Endothelial cell of umbilical vein (primary cell): Measurements from ENCODE around the gene PRUNE2. TPM values are rescaled to one million over a fixed set of nuclear protein-coding genes. Genes with fewer than 3 reads are reported as not detected.

Experiments
- BruUV-seq: library from RNA; stranded (reverse); fragments of 400-500 nt; replicated peaks from 2 replicates; lab custom pipeline; 2021; lab: Mats Ljungman, UMichigan
- CTCF ChIA-PET: fragments of 300-600, 350-600 bp; sonication (Branson Sonifier 250); formaldehyde crosslinking; loops from one replicate; lab custom pipeline; 2021; ENCODE audit warnings: antibody characterized with exemption, inconsistent platforms; lab: Charles Lee
- POLR2A ChIA-PET: fragments of 300-600, 350-600 bp; sonication (Branson Sonifier 250); formaldehyde crosslinking; loops from one replicate; lab custom pipeline; 2021; ENCODE audit warnings: antibody characterized with exemption, inconsistent platforms; lab: Charles Lee
- DNase-seq: peaks from one replicate; pipeline ENCODE4 v3.0.0-alpha.2; 2011; ENCODE audit warnings: low read depth, low spot score
- FAIRE-seq: peaks from 2 replicates; lab custom pipeline; 2011; peaks lifted over from hg19 to GRCh38; lab: Jason Lieb, UNC
- H2AFZ ChIP-seq: 2 replicates; pipeline ENCODE4 v1.6.0; 2012; ENCODE audit warnings: low read depth, low read length, control low read depth, inconsistent platforms
- H3K27ac ChIP-seq: 2 replicates; pipeline ENCODE4 v1.5.1; 2011; ENCODE audit warnings: low read depth, mild to moderate bottlenecking, control low read depth, low read length, moderate library complexity; ENCODE audit not compliant: insufficient read depth
- H3K27me3 ChIP-seq, 2 experiments: 2 replicates each; pipeline versions ENCODE4 v1.6.0 to v1.6.1; 2011; ENCODE audit warnings: low read length in 2 of 2, mixed read lengths in 1 of 2; ENCODE audit not compliant: control insufficient read depth in 2 of 2, insufficient read depth in 2 of 2
- H3K36me3 ChIP-seq, 2 experiments: 2 replicates in 1 of 2; 3 replicates in 1 of 2; pipeline ENCODE4 v1.5.1; 2011; ENCODE audit warnings: low read length in 2 of 2, mild to moderate bottlenecking in 1 of 2, moderate library complexity in 1 of 2; ENCODE audit not compliant: control insufficient read depth in 2 of 2, insufficient read depth in 2 of 2; ENCODE audit errors: extremely low read depth in 1 of 2
- H3K4me1 ChIP-seq: 3 replicates; pipeline ENCODE4 v1.5.1; 2011; ENCODE audit warnings: mild to moderate bottlenecking, low read length; ENCODE audit not compliant: control insufficient read depth, insufficient read depth; ENCODE audit errors: extremely low read depth
- H3K4me2 ChIP-seq: 2 replicates; pipeline ENCODE4 v1.6.1; 2011; ENCODE audit warnings: low read length, control low read depth, mixed read lengths; ENCODE audit not compliant: insufficient read depth
- H3K4me3 ChIP-seq, 3 experiments: fragments of 200-600 bp in 1 of 3; sonication (generic), shearing (Covaris generic) in 1 of 3; replicated peaks in 1 of 3; 2 replicates each; pipeline ENCODE4 v1.5.1; 2011 to 2016; ENCODE audit warnings: control low read depth in 3 of 3, low read length in 3 of 3, mild to moderate bottlenecking in 2 of 3, inconsistent platforms in 1 of 3, low read depth in 1 of 3, moderate library complexity in 1 of 3; ENCODE audit not compliant: insufficient read depth in 1 of 3
- H3K79me2 ChIP-seq: 2 replicates; pipeline ENCODE4 v1.6.0; 2012; ENCODE audit warnings: low read length, inconsistent platforms; ENCODE audit not compliant: control insufficient read depth, insufficient read depth
- H3K9ac ChIP-seq: replicated peaks from 2 replicates; pipeline ENCODE3; 2011; ENCODE audit warnings: low read length, control low read depth; ENCODE audit not compliant: insufficient read depth; ENCODE audit errors: extremely low read depth
- H3K9me1 ChIP-seq: replicated peaks from 3 replicates; pipeline ENCODE4 v1.6.0; 2011; ENCODE audit warnings: mild to moderate bottlenecking, low read length; ENCODE audit not compliant: control insufficient read depth, insufficient read depth; ENCODE audit errors: extremely low read depth
- H3K9me3 ChIP-seq: replicated peaks from 2 replicates; pipeline ENCODE4 v1.5.1; 2012; ENCODE audit warnings: low read length, inconsistent platforms; ENCODE audit not compliant: control insufficient read depth, insufficient read depth
- H4K20me1 ChIP-seq: replicated peaks from 2 replicates; pipeline ENCODE3; 2011; ENCODE audit warnings: mild to moderate bottlenecking, low read length; ENCODE audit not compliant: control insufficient read depth, insufficient read depth; ENCODE audit errors: extremely low read depth
- CTCF ChIP-seq, 2 donors: IDR thresholded peaks; 1 replicate in 1 of 2; 2 replicates in 1 of 2; pipeline ENCODE4 v1.5.1; 2011; ENCODE audit warnings: low read length in 2 of 2, mild to moderate bottlenecking in 2 of 2, moderate library complexity in 2 of 2, control low read depth in 1 of 2, inconsistent platforms in 1 of 2, low read depth in 1 of 2; ENCODE audit not compliant: insufficient read depth in 1 of 2; ENCODE audit errors: extremely low read depth in 1 of 2
- EZH2 ChIP-seq: IDR thresholded peaks from 2 replicates; pipeline ENCODE4 v1.6.1; 2012; ENCODE audit warnings: borderline replicate concordance, low read depth, mild to moderate bottlenecking, moderate library complexity, low read length, inconsistent platforms; ENCODE audit not compliant: severe bottlenecking
- FOS ChIP-seq: IDR thresholded peaks from 2 replicates; pipeline ENCODE4 v1.6.1; 2011; ENCODE audit warnings: mild to moderate bottlenecking, low read length, moderate library complexity, borderline replicate concordance; ENCODE audit not compliant: insufficient read depth
- GATA2 ChIP-seq: IDR thresholded peaks from 2 replicates; pipeline ENCODE4 v1.7.0; 2011; ENCODE audit warnings: low read depth, mild to moderate bottlenecking, moderate library complexity, mixed read lengths, low read length; ENCODE audit not compliant: insufficient read length, insufficient read depth
- JUN ChIP-seq: IDR thresholded peaks from 2 replicates; pipeline ENCODE4 v1.6.1; 2011; ENCODE audit warnings: borderline replicate concordance, low read depth; ENCODE audit not compliant: insufficient read length, insufficient read depth
- MAX ChIP-seq: IDR thresholded peaks from 2 replicates; pipeline ENCODE4 v1.6.1; 2011; ENCODE audit not compliant: insufficient read depth, insufficient read length
- MYC ChIP-seq: IDR thresholded peaks from one replicate; pipeline ENCODE4 v1.6.1; 2011; ENCODE audit warnings: mild to moderate bottlenecking, low read depth, low read length
- POLR2A ChIP-seq: IDR thresholded peaks from 2 replicates; pipeline ENCODE4 v1.6.1; 2012; ENCODE audit warnings: low read depth, mild to moderate bottlenecking, control low read depth, low read length
- POLR2AphosphoS5 ChIP-seq: IDR thresholded peaks from 2 replicates; pipeline ENCODE4 v1.6.1; 2012; ENCODE audit warnings: low read depth, mild to moderate bottlenecking, control low read depth, low read length, moderate library complexity; ENCODE audit not compliant: insufficient read depth
- dilution Hi-C: fragments of 300-500 bp; cut with MboI; formaldehyde crosslinking; loops from one replicate; pipeline ENCODE4 v1.15.0; 2019; ENCODE audit warnings: low sequenced_read_pairs; ENCODE audit not compliant: extremely low pct_ligation_motif_present
- intact Hi-C: fragments of 100-400 bp; cut with micrococcal nuclease; formaldehyde crosslinking; loops from one replicate; pipeline ENCODE4 v1.10.0; 2022
- polyA plus RNA-seq, 4 experiments: library from polyadenylated mRNA; depleted of rRNA in 3 of 4; stranded (reverse) in 3 of 4; unstranded in 1 of 4; fragments of >200 nt; gene quantifications; 2 replicates each; pipeline versions ENCODE4 v1.2.1 to v1.2.3, GENCODE V29; 2011 to 2012; ENCODE audit warnings: missing spikeins in 1 of 4
- total RNA-seq: library from RNA; stranded (reverse); gene quantifications from 2 replicates; pipeline ENCODE4 v1.2.3, GENCODE V29; 2021

PRUNE2 gene
- total and polyA plus RNA-seq, 2 donors (not counting 3 experiments of a cell fraction or from before 2014, with no cell fraction given), result 15.8 to 21.7 TPM

GRCh38 chr9:76884823-76885222, 21.1 kb downstream of the PRUNE2 start:
- no TSS peak for BruUV-seq
- Histone ChIP-seq H3K4me1 (no peaks in the 10 kb centered on the region), H4K20me1 (no peaks in the 10 kb centered on the region), H3K4me3 (no peak overlapping the region), H3K36me3 (no peaks in the 10 kb centered on the region), H3K9me3 (no peaks in the 10 kb centered on the region), H3K4me2 (no peak overlapping the region), H3K9ac (no peak overlapping the region), H3K9me1 (no peaks in the 10 kb centered on the region), H3K27me3 (no peaks in the 10 kb centered on the region), H3K27ac (no peak overlapping the region), H2AFZ (no peak overlapping the region), H3K79me2 (no peaks in the 10 kb centered on the region)
- CTCF ChIA-PET, result no interaction called here
- intact Hi-C loops (no loop called here), dilution Hi-C loops (no loop called here)
- FAIRE-seq (no peak), DNase-seq (no peak)
- POLR2A ChIA-PET, result no interaction called here
- TF ChIP-seq JUN, result no peak
- no peak for TF ChIP-seq MYC
- TF ChIP-seq MAX, result no peak
- no peak for TF ChIP-seq GATA2
- no peak for TF ChIP-seq POLR2AphosphoS5
- TF ChIP-seq CTCF (IDR thresholded peaks at IDR 0.05; ENCODE audit: extremely low read depth in 1 of 2, insufficient read depth in 1 of 2, low read depth in 1 of 2, low read length in 2 of 2), result no peak
- TF ChIP-seq FOS, result no peak
- TF ChIP-seq EZH2, result no peak
- TF ChIP-seq POLR2A, result no peak
